ENCODE results near the gene ANKRD11. TPM values are rescaled to one million over a fixed set of nuclear protein-coding genes. Genes with fewer than 3 reads are reported as not detected.

Gene ANKRD11
- total RNA-seq, 1 donor from 2014 or later, result 64.2 TPM

GRCh38 chr16:89297156-89297874 lies 193.0 kb downstream of the ANKRD11 start:
- DNase-seq, result no peak

- no peak for DNase-seq
Observed at GRCh38 chr16:89295915-89296314, 194.4 kb downstream of the ANKRD11 start.

GRCh38 chr16:89295071-89295900 lies 195.1 kb downstream of the ANKRD11 start:
- no peak for DNase-seq

GRCh38 chr16:89294486-89294885 lies 195.9 kb downstream of the ANKRD11 start:
- no peak for DNase-seq

GRCh38 chr16:89293276-89294143 lies 196.9 kb downstream of the ANKRD11 start:
- no peak for DNase-seq

GRCh38 chr16:89292443-89293078 lies 197.8 kb downstream of the ANKRD11 start:
- DNase-seq, result no peak

GRCh38 chr16:89291776-89292175 lies 198.6 kb downstream of the ANKRD11 start:
- no peak for DNase-seq

GRCh38 chr16:89291363-89291762 lies 199.0 kb downstream of the ANKRD11 start:
- no peak for DNase-seq

- no peak for DNase-seq
Observed at GRCh38 chr16:89290887-89291286, 199.5 kb downstream of the ANKRD11 start.

GRCh38 chr16:89290472-89290871 lies 199.9 kb downstream of the ANKRD11 start:
- no peak for DNase-seq

GRCh38 chr16:89289428-89290395 lies 200.6 kb downstream of the ANKRD11 start:
- DNase-seq, result no peak

- no peak for DNase-seq
Observed at GRCh38 chr16:89288966-89289365, 201.4 kb downstream of the ANKRD11 start.

- no peak for DNase-seq
Observed at GRCh38 chr16:89288577-89288844, 201.8 kb downstream of the ANKRD11 start.

GRCh38 chr16:89287777-89288576 lies 202.4 kb downstream of the ANKRD11 start:
- no peak for DNase-seq

GRCh38 chr16:89286096-89286495 lies 204.3 kb downstream of the ANKRD11 start:
- no peak for DNase-seq

- DNase-seq, result no peak
Observed at GRCh38 chr16:89285381-89285780, 205.0 kb downstream of the ANKRD11 start.

- DNase-seq, result no peak
Observed at GRCh38 chr16:89283449-89283848, 206.9 kb downstream of the ANKRD11 start.

GRCh38 chr16:89282523-89282922 lies 207.8 kb downstream of the ANKRD11 start:
- DNase-seq, result no peak

GRCh38 chr16:89281829-89282228 lies 208.5 kb downstream of the ANKRD11 start:
- no peak for DNase-seq

- no peak for DNase-seq
Observed at GRCh38 chr16:89281189-89281577, 209.2 kb downstream of the ANKRD11 start.
